Calu3 (cell line): ENCODE measurements around the gene TMIGD3. TPM values are rescaled to one million over a fixed set of nuclear protein-coding genes. Genes with fewer than 3 reads are reported as not detected.

Source experiments
- BruUV-seq: library from RNA; stranded (reverse); fragments of 400-500 nt; replicated peaks from 2 replicates; lab custom pipeline; 2021; lab: Mats Ljungman, UMichigan
- CTCF ChIA-PET: fragments of 300-600 bp; sonication (Branson Sonifier 250); formaldehyde crosslinking; loops from one replicate; lab custom pipeline; 2022; ENCODE audit warnings: antibody characterized with exemption; lab: Charles Lee
- DNase-seq: peaks from one replicate; pipeline ENCODE4 v3.0.0; 2022
- H3K27ac Mint-ChIP-seq: one replicate; pipeline ENCODE4 v1.8.0; 2022; ENCODE audit warnings: mixed read lengths; ENCODE audit not compliant: unreplicated experiment
- H3K27me3 Mint-ChIP-seq: one replicate; pipeline ENCODE4 v1.8.0; 2022; ENCODE audit warnings: mixed read lengths; ENCODE audit not compliant: unreplicated experiment
- H3K36me3 Mint-ChIP-seq: one replicate; pipeline ENCODE4 v1.8.0; 2022; ENCODE audit warnings: mild to moderate bottlenecking, moderate library complexity, mixed read lengths; ENCODE audit not compliant: insufficient read depth, unreplicated experiment
- H3K4me1 Mint-ChIP-seq: one replicate; pipeline ENCODE4 v1.8.0; 2022; ENCODE audit warnings: mild to moderate bottlenecking, low read depth, mixed read lengths; ENCODE audit not compliant: unreplicated experiment
- H3K4me3 Mint-ChIP-seq: one replicate; pipeline ENCODE4 v1.8.0; 2022; ENCODE audit warnings: mild to moderate bottlenecking, low read depth, moderate library complexity, mixed read lengths; ENCODE audit not compliant: unreplicated experiment
- H3K9me3 Mint-ChIP-seq: one replicate; pipeline ENCODE4 v1.8.0; 2022; ENCODE audit warnings: low read depth, mixed read lengths; ENCODE audit not compliant: unreplicated experiment
- CTCF ChIP-seq: fragments of 200-600 bp; IDR thresholded peaks from one replicate; pipeline ENCODE4 v1.8.0; 2022; ENCODE audit warnings: antibody characterized with exemption; ENCODE audit not compliant: unreplicated experiment
- intact Hi-C: fragments of 100-400 bp; cut with micrococcal nuclease; formaldehyde crosslinking; loops from one replicate; pipeline ENCODE4 v1.10.0; 2022; ENCODE audit not compliant: unreplicated experiment
- total RNA-seq: library from RNA; stranded (reverse); gene quantifications from 2 replicates; pipeline ENCODE4 v1.2.3, GENCODE V29; 2022

The TMIGD3 gene
- total RNA-seq, 1 experiment from 2014 or later = not detected

- TF ChIP-seq CTCF = no peak
- Mint-ChIP-seq H3K27me3 (no peaks in the 10 kb centered on the region), H3K4me3 (no peak overlapping the region), H3K27ac (no peak overlapping the region), H3K4me1 (no peaks in the 10 kb centered on the region), H3K36me3 (no peaks in the 10 kb centered on the region), H3K9me3 (no peaks in the 10 kb centered on the region)
- CTCF ChIA-PET = no interaction called here
- intact Hi-C loops = no loop called here
- BruUV-seq = no TSS peak
- no peak for DNase-seq
These were observed 32.1 kb upstream of the TMIGD3 start for GRCh38 chr1:111535256-111536191.

GRCh38 chr1:111520053-111520452 lies 16.6 kb upstream of the TMIGD3 start:
- Mint-ChIP-seq H3K27me3 (no peaks in the 10 kb centered on the region), H3K27ac (no peak overlapping the region), H3K4me1 (no peaks in the 10 kb centered on the region), H3K9me3 (no peaks in the 10 kb centered on the region), H3K36me3 (no peaks in the 10 kb centered on the region), H3K4me3 (no peak overlapping the region)
- intact Hi-C loops = no loop called here
- BruUV-seq = no TSS peak
- DNase-seq = no peak
- CTCF ChIA-PET = no interaction called here
- no peak for TF ChIP-seq CTCF

- DNase-seq = no peak
- Mint-ChIP-seq H3K27ac (no peak overlapping the region), H3K9me3 (no peaks in the 10 kb centered on the region), H3K36me3 (no peaks in the 10 kb centered on the region), H3K27me3 (no peaks in the 10 kb centered on the region), H3K4me3 (no peak overlapping the region), H3K4me1 (no peaks in the 10 kb centered on the region)
- BruUV-seq = no TSS peak
- intact Hi-C loops = no loop called here
- TF ChIP-seq CTCF = no peak
- CTCF ChIA-PET = no interaction called here
These were observed 14.2 kb upstream of the TMIGD3 start for GRCh38 chr1:111517469-111518225.

- Mint-ChIP-seq H3K9me3 (no peaks in the 10 kb centered on the region), H3K4me1 (no peaks in the 10 kb centered on the region), H3K4me3 (no peak overlapping the region), H3K36me3 (no peaks in the 10 kb centered on the region), H3K27me3 (no peaks in the 10 kb centered on the region), H3K27ac (no peak overlapping the region)
- intact Hi-C loops = no loop called here
- no TSS peak for BruUV-seq
- CTCF ChIA-PET = no interaction called here
- no peak for TF ChIP-seq CTCF
- no peak for DNase-seq
These were observed 12.6 kb upstream of the TMIGD3 start for GRCh38 chr1:111516005-111516535.
